ENCODE results near the gene CDK17.
"Not testable (repeated sequence)": the region's sequence is repeated elsewhere in the genome, so short reads cannot be mapped to it uniquely, and the experiment has no call there.

The CDK17 gene

DNA sequence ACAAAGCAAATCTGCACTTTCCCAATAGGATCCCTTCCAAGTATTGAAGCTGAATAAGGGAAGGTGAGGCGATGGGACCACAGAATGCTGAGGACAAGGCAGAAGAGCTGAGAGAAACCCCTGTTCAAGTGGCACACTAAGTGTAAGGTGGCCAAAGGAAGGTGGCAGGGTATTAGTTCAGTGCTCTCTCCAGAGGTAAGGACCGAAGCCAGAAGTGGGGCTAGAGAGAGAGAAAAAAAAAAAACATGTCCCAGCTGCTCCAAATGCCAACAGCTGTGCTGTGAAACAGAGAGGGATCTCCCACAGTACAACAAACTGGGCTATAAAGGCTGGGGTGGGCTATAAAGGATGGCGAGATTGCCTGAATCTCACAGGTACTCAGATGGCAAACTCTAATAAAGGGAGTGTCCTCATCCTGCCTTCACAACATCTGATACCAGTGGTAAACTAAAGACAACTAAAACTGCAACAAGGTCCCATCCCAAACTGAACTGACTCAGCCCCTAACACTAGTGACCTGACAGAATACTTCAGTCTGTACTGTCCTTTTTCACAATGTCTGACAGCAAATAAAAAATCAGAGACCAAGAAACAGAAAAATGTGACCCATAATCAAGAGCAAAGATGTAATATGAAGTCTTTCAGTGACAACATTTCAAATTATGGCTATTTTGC is 47.9 kb downstream of the CDK17 start:
- DNase-seq = no peak

GRCh38 chr12:96350982-96351381 is 49.3 kb downstream of the CDK17 start:
- DNase-seq = no peak

DNA sequence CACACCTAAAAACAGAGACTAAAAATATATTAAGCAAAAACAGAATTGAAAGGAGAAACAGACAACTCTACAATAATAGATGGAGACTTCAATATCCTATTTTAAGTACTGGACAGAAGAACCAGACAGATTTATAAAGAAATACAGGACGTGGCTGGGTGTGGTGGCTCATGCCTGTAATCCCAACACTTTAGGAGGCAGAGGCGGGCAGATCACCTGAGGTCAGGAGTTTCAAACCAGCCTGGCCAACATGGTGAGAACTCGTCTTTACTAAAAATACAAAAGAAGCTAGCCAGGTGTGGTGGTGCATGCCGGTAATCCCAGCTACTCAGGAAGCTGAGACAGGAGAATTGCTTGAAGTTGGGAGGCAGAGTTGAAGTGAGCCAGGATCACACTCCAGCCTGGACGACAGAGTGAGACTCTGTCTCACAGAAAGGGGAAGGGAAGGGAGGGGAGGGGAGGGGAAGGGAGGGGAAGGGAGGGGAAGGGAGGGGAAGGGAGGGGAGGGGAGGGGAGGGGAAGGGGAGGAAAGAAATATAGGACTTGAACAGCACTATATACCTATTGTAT is 53.0 kb downstream of the CDK17 start:
- no peak for DNase-seq

- DNase-seq = not testable (repeated sequence)
Measured at GRCh38 chr12:96346716-96347115, 53.5 kb downstream of the CDK17 start.

DNA sequence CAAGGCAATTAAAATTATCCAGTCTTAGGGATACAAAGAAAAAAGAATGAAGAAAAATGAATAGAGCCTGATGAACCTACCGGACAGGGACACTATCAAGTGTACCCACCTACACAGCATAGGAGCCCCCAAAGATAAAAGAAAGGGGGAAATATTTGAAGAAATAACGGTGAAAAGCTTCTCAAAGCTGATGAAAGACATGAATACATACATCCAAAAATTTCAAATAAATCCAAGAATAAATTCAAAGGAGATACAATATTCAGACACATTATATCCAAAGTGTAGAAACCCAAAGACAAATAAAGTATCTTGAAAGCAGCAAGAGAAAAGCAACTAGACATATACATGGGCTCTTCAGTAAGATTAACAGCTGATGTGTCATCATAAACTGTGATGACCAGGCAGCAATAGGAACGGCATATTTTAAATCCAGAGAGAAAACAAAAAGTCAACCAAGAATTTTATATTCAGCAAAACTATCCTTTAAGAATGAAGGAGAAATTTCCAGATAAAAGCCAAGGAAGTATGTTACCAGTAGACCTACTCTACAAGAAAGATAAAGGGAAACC is 56.0 kb downstream of the CDK17 start:
- DNase-seq = no peak

GRCh38 chr12:96343347-96343954 is 56.8 kb downstream of the CDK17 start:
- DNase-seq = peak; percentile 70

DNA sequence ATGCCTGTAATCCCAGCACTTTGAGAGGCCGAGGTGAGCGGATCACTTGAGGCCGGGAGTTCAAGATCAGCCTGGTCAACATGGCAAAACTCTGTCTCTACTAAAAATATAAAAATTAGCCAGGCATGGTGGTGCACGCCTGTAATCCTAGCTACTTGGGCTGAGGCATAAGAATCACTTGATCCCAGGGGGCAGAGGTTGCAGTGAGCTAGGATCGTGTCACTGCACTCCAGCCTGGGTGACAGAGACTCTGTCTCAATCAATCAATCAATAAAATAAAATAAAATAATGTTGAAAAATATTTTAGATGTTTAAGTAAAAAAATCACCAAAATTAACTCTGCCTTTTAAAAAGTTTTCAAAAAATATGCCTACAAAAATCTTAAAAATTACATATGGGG is 60.6 kb downstream of the CDK17 start:
- DNase-seq = not testable (repeated sequence)

DNA sequence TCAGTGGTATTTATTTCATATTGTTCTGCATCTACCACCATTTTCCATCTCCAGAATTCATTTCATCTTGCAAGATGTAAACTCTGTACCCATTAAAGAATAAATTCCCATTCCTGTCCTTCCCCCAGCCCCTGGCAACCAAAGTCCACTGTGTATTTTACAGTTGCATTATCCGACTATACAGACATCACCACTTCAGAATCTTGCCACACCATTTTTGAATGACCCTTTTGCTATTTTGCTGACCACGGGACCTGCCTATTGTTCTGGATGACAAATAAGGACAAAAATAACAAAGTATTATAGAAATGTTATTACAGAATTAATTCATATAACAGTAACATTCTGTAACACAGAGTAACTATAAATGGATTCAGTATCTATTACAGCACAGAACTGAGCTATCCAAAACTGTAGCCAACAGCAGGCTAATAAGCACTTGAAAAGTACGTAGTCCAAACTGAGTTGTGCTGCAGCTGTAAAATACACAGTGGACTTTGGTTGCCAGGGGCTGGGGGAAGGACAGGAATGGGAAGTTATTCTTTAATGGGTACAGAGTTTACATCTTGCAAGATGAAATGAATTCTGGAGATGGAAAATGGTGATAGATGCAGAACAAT is 61.3 kb downstream of the CDK17 start:
- no peak for DNase-seq

GRCh38 chr12:96337953-96338352 is 62.3 kb downstream of the CDK17 start:
- DNase-seq = no peak

DNA sequence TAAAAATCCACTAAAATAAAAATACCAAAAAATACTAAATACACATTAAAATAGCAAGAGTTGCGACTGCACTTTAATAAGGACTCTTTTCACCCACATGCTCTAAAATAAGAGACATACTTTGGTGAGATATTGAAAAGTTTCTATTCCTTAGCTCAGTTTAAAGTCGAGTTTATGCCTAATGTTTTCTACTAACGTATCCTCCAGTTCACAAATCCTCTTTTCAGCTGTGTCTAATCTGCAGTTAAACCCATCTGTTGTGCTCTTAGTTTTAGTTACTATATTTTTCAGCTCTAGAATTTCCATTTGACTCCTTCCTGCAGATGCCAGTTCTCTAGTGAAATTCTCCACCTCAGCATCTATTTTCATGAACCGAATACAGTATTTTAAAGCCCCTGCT is 63.8 kb downstream of the CDK17 start:
- no peak for DNase-seq

DNA sequence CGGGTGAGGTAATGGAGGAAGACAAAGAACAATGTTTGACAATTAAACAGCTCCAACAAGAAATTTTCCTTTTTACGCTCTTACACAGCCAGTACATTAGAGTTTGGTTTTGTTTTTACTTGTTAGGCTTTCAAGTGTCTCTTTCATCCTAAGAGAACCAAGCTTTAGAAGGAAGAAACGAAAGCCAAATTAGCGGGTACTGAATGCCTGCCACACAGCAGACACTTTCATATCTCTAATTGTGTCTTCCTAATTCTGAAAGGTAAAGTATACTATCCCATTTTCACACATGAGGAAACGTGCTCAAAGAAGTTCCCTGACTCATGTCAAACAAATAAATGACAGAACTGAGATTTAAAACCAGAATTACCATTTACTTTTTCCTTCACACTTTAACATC is 65.0 kb downstream of the CDK17 start:
- no peak for DNase-seq

GRCh38 chr12:96334502-96334901 is 65.7 kb downstream of the CDK17 start:
- DNase-seq = no peak

DNA sequence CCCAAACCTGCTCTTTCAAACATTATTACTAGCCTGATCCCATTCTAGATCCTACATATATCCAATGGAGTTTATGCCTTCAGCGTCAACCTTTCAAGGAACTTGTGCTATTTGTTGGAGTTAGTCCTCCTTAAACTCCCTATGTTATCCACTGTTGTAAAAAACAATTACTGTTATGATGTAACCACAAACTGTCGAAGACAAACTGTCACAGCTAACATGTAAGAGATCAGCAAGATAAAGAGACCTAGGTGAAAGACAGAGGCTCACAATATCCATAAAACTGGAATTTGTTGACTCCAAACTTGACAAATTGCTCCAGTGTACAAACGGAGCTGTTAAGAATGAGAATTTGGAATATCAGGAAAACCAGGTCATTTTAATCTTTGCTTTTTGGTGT is 70.7 kb downstream of the CDK17 start:
- no peak for DNase-seq

- no peak for DNase-seq
Measured at GRCh38 chr12:96329018-96329417, 71.2 kb downstream of the CDK17 start.

DNA sequence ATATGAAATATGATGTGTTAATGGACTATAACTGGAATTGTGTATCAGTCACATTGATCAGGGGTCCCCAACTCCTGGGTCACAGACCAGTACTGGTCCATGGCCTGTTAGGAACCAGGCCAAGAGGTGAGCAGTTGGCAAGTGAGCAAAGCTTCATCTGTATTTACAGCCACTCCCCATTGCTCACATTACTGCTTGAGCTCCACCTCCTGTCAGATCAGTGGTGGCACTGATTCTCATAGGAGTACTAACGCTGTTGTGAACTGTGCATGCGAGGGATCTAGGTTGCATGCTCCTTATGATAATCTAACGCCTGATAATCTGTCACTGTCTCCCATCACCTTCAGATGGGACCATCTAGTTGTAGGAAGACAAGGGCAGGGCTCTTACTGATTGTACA is 72.3 kb downstream of the CDK17 start:
- no peak for DNase-seq

GRCh38 chr12:96327346-96327745 is 72.9 kb downstream of the CDK17 start:
- DNase-seq = no peak

DNA sequence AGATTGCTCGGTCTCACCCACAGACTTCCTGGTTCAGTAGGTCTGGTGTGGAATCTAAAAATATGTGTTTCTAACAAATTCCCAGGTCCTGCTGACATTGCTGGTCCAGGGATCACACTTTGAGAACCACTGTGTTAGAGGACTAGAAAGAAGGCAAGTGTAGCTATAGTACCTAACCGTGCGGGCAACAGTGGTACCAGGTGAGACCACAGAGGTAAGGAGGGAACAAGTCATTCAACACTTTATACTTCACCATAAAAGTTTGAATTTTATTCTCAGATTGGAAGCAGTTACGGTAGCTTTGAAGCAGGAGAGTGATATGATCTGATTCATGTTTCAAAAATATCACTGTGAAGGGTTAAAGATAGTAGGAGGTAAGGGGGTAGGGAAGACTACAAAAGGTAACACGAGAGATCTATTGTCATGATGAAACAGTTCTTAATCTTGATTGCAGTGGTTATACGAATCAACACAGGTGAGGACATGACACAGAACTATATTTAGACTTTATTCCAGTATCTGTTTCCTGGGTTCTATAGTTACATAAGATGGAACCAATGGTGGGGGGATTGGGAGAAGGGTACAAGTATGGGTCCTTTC is 73.5 kb downstream of the CDK17 start:
- DNase-seq = no peak

DNA sequence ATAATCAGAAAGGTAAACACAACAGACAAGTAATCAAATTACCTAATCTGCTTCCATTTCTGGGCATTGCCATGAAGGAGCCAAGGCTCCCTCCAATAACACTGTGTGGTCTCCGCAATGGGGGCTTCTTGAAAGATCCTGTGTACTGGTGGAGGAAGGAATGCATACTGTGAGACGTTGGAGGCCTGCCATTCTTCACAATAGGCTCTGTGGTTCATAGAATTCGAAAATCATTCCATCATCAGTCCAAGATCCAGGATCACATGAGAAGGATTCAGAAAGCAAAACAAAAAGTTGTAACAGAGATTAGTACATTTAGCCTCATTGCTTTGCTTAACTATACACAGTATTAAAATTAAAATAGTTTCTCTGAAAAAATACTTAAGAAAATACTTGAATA is 76.3 kb downstream of the CDK17 start:
- no peak for DNase-seq

DNA sequence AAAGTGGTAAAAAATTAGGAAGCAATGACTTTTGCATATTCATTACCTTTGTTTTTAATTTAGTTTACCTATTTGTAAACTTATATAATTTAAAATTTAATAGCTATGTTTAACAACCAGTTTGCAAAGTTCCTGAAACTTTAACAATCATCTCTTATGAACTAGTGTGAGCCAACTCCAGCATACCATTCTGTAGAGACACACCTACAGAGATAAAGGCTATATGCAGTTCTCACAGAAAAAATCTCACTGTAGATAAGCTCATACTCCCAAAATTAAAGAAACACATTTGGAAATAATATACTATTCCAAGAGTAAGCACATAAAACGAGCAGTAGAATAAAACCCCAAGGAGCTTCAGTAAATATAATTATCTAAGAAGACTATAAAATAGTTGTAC is 77.5 kb downstream of the CDK17 start:
- DNase-seq = no peak

- DNase-seq = no peak
Measured at GRCh38 chr12:96321941-96322340, 78.3 kb downstream of the CDK17 start.

DNA sequence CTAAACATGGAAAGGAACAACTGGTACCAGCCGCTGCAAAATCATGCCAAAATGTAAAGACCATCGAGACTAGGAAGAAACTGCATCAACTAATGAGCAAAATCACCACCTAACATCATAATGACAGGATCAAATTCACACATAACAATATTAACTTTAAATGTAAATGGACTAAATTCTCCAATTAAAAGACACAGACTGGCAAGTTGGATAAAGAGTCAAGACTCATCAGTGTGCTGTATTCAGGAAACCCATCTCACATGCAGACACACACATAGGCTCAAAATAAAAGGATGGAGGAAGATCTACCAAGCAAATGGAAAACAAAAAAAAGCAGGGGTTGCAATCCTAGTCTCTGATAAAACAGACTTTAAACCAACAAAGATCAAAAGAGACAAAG is 82.4 kb downstream of the CDK17 start:
- DNase-seq = not testable (repeated sequence)

- DNase-seq = peak; percentile 48
Measured at GRCh38 chr12:96315741-96316481, 84.3 kb downstream of the CDK17 start.

DNA sequence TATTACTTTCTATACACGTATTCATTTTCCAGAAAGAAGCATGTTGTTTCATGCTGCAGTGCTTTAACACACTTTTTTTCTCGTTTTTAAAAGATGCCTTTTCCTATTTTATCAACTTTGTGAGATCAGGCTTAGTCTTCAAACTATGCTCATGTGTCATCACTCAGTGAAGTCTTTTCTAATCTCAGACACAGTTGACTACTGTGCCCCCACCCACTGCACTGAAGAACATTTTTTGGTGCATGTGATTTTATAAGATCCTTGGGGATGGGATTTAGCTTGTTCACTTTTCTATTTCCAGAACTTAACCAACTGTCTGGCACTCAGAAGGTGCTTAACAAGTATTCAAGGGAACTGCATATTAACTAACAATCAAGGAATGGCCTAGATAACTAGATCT is 85.5 kb downstream of the CDK17 start:
- DNase-seq = no peak
